ENCODE results near the gene PPP1R12C.

GRCh38 chr19:55160986-55161365 is 43.5 kb upstream of the PPP1R12C start:
- TF ChIP-seq CTCF (conservative IDR thresholded peaks at IDR 0.05; ENCODE audit: low read length) (no peak), EZH2phosphoT487 (IDR thresholded peaks at IDR 0.05; ENCODE audit: borderline replicate concordance) (no peak)

Measured in Loucy (cell line).